GM20431 (cell line): Measurements from ENCODE around the gene SCARB2.

Experiments
- in situ Hi-C: fragments of 300-500 bp; cut with MseI, MboI; formaldehyde crosslinking; loops from one replicate; pipeline ENCODE4 v1.15.0; 2020; ENCODE audit warnings: low sequenced_read_pairs; ENCODE audit not compliant: unreplicated experiment

Gene SCARB2

DNA sequence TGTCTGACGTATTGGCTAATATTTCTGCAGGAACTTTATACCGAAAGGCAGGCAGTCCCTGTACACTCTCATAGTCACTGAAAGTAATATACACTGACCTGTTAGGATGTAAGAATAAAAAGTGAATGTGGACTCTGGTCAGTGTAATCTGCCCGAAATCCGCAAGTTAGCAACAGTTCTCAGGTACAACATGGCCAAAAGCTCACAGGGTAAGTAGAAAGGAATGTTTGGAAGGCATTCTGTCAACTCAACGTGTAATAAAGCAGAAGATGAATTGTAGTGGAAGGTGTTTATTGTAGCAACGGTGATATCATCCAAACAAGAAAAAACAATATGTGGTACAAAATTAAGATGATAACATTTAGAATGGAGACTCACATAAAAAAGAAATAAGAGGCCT, 39.4 kb downstream of the SCARB2 start:
- in situ Hi-C loops: no loop called here

DNA sequence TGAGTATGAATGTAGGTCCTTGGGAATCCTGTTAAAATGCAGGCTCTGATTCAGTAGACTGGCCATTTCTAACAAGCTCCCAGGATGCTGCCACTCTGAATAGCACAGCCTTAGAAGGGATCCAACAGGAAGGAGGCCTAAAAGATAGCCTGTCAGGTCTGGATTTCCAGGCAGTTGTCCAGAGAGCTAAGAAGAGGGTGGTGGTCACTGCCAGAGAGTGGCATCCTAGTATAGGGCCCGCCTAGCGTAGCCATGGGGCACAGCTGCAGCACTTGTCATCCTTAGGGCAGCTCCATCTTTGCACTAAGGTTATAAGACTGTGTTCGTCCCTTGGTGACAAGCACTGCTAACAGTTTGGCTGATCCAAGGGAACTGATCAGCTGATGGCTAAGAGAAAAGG, 44.9 kb downstream of the SCARB2 start:
- in situ Hi-C loops: no loop called here

DNA sequence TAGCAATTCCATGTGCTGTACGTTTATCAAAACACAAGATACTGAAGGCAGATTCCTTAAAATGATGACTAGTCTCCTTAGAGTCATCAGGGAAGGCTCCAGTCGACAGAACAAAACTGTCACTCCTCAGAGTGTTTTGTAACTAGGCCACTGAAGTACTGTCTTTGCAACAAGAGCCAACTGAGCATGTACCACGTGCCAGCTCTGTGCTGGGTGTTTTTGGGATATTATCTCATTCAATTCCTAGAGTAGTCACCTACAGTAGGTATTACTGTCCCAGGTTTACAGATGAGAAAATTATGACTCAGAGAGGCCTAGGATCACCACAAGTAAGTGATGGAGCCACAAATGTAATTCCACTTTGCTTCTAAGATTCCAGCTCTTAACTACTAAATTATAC, 47.1 kb downstream of the SCARB2 start:
- in situ Hi-C loops: no loop called here

DNA sequence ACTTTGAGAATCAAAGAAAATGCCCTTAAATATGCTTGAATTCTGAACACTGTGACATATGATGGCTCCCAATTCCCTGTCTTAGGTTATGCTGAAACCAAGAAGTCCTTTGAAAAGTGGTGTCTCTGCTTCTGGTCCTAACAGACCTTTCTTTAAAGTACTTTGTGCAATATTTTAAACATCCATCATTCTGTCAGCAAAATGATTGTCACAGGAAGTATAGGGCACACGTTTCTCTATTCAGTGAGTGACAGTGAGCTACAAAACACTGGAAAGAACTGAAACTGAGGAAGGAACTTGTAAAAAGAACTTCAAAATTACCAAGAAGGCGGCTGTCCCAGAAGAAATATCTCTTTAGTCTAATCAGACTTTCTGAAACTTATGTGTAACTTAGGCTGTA, 53.3 kb downstream of the SCARB2 start:
- in situ Hi-C loops: no loop called here

DNA sequence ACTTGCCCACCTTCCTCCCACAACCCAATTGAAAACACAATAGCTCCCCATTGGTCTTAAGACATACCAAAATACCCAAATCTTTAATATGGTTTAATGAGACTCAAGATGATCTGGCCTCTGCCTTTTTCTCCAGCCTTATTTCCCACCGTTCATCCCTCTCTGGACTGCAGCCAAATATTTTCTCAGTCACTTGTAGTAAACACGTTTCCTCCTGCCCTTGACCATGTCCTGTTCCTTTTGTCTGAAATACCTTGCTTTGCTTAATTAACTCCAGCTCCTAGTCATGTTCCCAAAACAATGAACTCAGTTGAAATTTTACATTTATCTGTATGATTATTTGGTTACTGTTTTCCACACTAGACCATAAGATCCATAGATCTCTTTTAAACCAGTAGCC, 57.0 kb downstream of the SCARB2 start:
- in situ Hi-C loops: no loop called here

DNA sequence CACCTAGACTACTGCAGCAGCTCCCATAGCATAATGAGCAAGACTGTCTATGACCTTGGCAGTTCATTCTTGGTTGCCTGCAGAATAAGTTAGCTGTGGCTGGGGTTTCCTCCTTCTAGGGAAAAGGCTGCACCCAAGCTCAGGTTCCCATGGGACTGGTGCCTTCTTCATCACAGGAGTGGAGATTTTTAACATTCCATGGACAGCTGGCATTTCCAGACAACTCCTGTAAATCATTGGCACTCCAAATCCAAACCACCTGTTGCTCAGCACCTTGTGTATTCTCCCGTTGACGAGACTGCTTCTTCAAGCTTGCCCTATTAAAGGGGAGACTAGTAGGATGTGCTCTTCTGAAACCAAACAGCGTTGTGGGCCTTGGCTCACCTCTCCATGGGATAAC, 57.6 kb downstream of the SCARB2 start:
- in situ Hi-C loops: no loop called here

DNA sequence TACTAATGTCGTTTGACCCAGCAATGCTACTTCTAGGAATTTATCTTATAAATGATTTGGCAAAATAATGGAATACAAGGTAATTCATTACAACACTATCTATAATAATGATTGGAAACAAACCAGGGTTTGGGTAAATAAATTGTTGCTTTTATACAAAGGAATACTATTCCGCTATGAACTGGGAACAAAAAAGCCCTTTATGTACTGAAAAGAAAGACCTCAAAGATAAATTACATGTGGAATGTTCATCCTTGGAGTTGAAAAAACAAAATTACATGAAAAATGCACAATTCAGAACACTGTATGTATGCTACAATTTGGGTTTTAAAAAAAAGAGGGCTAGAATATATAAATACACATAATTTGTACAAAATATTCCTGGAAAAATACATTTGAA, 60.3 kb downstream of the SCARB2 start:
- in situ Hi-C loops: no loop called here

DNA sequence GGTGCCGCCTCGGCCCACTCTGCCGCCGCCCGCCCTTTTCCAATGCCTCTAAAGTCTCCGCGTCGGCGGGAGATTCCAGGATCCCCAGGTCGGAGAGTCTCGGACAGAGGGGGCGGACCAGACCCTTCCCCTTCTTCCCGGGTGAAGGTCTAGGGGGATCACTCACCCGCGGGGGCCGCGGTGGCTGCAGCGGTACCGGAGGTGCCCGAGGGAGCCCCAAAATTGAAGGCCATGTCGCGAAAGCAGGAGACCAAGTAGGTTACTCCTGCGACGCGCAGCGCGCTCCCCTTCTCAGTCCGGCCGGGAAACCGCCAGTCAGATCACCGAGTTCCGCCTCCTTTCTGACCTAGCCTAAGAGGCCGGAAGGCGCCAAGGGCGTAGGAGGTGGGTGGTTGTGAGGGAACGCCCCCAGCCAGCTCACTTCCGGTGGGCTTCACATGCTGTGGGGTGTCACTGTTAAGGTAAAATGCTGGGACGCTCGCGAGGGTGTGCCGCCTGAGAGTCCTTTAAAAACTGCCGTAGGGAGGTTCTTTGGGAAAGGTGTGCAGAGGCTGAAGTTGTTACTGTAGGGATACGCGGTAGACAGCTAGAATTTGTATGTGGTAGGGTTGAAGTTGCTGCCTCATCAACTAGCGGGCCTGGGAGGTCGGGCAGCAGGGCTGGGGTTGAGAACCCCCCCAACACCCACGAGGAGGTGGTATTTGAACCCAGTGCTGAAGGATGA, 65.3 kb downstream of the SCARB2 start, which contains the start of gene NUP54:
Gene NUP54 (minus strand): TSS at position 256 of the 724 bp plus-strand sequence. CDS start 23 bp downstream, at position 233.
- in situ Hi-C loops: no loop called here

DNA sequence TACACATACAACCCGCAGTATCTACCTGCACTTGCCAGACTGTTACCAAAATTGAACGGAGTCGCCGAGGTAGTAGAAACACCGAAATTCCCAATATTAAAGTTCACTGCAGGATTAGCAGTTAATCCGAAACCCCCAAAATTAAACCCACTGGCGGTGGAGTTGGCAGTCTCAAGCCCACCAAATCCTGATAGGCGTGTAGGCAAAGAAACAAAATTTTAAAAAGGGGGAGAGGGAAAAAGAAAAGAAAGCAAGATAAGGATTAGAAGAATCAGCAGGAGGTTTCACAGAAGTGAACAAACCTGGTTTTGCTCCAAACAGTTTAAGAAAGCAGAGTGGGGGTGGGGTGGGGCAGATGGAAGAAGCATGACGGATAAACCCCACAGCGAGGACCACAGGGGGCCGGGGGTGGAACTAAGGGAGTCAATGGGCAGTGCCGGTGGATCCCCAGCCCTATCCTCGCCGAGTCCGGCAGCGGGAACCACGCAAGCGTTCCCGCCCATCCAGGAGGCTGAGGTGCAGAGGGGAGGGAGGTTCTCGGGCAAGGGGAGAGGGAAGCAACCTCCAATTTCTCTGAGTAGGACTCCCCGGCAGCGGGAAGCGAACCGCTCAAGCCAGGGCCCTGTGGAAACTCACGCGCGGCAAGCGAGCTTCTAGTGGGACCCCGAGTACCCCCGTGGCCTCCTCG, 66.0 kb downstream of the SCARB2 start:
- in situ Hi-C loops: no loop called here

DNA sequence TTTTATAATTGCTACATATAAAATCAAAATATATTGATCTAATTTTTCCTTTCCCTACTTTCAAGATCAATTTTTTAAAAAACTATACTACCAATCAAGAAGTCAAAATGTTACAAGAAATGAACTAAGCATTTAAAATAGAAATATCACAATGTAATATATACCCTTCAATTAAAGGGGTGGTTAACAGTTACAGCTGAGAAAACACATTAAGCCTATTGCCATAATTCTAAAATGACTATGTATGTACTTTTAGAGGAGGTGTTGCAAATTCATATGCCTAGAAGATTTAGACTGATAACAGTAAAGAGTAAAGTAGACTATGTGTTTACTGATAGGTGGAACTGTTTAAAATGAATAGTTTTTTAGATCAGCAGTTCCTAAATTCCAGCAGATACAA, 69.1 kb downstream of the SCARB2 start:
- in situ Hi-C loops: no loop called here

DNA sequence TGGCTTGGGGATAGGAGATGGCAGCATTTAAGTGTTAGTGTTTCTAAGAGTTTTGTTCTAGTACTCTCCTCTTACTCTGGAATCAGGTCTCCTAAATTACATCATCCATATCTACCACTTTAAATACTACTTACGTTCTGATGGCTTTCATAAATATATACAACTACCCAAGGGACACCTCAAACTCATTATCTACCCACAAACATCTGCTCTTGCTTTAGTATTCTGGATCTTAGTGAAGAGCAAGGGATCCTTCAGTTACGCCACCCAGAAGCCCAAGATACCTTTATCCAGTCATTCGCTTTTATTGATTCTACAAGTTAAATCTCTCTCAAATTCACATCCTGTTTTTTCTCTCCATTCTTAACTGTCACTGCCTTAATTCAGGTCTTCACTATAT, 72.4 kb downstream of the SCARB2 start:
- in situ Hi-C loops: no loop called here

DNA sequence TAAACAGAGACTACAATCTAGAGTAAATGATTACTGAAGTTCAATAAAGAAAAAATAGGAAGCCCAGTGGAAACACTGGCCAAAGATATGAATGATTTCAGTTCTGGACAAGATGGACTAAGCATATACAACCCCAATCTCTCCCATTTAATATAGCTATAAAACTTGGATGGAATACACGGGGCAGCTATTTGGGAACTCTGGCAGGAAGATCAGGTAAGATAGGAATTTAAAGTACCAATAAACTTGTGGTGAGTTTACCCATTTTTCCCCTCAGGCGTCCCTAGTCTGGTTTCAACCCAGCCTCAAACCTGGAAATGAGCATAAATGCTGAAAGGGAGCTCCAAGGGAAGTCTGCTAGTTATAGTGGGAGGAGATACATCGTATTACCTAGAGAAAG, 85.9 kb downstream of the SCARB2 start:
- in situ Hi-C loops: no loop called here

DNA sequence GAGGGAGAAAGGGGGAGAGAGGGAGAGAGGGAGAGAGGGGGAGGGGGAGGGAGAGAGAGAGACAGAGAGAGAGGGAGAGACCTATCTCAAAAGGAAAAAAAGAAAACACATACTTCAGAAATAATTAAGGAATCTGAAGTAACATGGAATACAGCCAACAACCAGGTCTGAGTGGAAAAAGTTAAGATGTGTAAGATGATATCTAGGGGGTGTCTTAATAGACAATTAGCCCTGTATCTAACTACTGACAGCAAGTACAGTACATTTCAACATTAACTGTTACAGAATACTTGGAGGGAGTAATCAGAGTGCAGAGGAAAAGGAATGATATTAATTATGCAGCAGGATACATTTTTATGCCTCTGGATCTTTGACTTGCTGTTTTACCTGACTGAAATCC, 87.8 kb downstream of the SCARB2 start:
- in situ Hi-C loops: no loop called here

DNA sequence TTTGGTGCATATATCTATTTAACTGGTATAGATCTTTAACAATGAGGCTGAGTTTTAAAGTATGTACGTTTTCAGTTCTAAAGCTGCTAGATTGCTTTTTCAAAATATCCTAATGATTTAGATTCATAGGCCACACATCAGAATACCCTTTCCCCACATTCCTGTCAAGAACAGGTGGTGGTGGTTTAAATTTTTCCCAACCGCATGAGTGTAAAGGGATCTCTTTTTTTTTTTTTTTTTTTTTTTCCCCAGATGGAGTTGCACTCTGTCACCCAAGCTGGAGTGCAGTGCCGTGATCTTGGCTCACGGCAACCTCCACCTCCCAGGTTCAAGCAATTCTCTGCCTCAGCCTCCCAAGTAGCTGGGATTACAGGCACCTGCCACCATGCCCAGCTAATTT, 93.4 kb downstream of the SCARB2 start:
- in situ Hi-C loops: no loop called here

DNA sequence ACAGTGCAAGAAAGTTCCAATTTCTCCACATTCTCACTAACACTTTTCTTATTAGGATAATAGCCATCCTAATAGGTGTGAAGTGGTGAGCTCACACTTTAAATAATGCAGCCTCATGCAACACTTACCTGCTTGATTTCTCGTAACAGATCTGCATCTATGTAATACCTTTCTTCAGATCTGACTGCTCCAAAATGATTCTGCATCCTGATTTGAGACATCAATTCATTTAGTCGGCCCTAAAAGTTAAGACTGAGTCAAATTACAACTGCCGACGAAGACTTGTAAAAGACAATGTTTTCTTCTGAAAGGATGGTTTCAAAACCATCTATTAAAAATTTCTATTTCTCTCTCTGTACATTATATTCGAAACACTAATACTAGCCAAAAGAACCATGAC, 96.1 kb downstream of the SCARB2 start:
- in situ Hi-C loops: no loop called here

DNA sequence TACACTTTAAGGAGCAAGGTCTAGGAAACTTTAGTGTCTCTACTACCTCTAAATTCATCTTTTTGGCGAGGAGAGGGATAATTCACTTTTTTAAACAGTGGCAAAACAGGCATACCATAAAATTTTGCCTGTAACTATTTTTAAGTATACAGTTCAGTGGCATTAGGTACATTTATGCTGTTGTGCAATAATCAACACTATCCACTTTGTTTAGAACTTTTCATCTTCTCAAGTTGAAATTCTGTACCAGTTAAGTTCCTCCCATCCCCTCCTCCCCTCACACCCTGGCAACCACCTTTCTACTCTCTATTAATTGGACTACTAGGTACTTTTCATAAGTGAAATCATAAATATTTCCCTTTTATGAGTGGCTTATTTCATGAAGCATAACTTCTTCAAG, 96.8 kb downstream of the SCARB2 start:
- in situ Hi-C loops: no loop called here
